ENCODE results near the gene EP400. TPM values are rescaled to one million over a fixed set of nuclear protein-coding genes. Genes with fewer than 3 reads are reported as not detected.
"Not testable (repeated sequence)": the region's sequence is repeated elsewhere in the genome, so short reads cannot be mapped to it uniquely, and the experiment has no call there.

EP400 gene
- total and polyA plus RNA-seq, 9 of the 15 experiments (the other 6 are each of a cell fraction or from before 2014, with no cell fraction given) = 4.5 to 58.0 (median 7.0) TPM

DNA sequence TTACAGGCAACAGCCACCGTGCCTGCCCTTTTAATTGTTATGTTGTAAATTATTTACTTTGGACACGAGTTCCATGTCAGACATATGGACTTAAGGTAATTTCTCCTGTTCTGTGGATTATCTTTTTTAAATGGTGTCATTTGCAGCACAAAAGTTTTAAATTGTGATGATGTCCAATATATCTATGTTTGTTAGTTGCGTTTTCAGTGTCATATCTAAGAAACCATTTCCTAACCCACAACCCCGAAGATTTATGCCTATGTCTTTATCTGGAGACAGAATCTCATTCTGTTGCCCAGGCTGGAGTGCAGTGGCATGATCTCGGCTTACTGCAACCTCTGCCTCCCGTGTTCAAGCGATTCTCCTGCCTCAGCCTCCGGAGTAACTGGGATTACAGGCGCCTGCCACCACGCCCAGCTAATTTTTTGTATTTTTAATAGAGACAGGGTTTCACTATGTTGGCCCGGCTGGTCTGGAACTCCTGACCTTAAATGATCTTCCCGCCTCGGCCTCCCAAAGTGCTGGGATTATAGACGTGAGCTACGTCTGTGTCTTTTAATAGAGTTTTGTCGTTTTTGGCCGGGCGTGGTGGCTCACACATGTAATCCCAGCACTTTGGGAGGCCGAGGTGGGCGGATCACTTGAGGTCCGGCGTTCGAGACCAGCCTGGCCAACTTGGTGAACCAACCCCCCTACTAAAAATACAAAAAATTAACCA is 870 bp upstream of the EP400 start:
- Histone ChIP-seq H3K9ac (ENCODE audit: insufficient read depth in 1 of 2, low read depth in 2 of 2, low read length in 2 of 2) (peak overlapping the region; percentile 29 to 95; a peak in 3 of 4 replicates), H3K4me2 (ENCODE audit: insufficient read depth, low read length) (peak overlapping the region; percentile 79), H3K4me3 (peak overlapping the region; percentile 97), H2AFZ (ENCODE audit: low read depth, low read length) (peak overlapping the region; percentile 97), H3K36me3 (ENCODE audit: control insufficient read depth, insufficient read depth, low read length) (peaks cover 19% of the 10 kb centered on the region; the same call in 2 of the 3 replicates), H3K79me2 (ENCODE audit: control insufficient read depth, insufficient read depth, low read length) (peaks cover 40% of the 10 kb centered on the region), H3K27ac (ENCODE audit: extremely low read depth, low read depth, low read length) (peak overlapping the region; percentile 58), H3K4me1 (replicated peaks in 1 of 2; ENCODE audit: control insufficient read depth in 2 of 2, insufficient read depth in 2 of 2, low read length in 2 of 2) (peaks cover 15 to 47% of the 10 kb centered on the region in 2 experiments)
- BruUV-seq (replicated peaks); ATAC-seq; H3K9me3 ChIP-seq (replicated peaks; ENCODE audit: control insufficient read depth, insufficient read depth, low read depth, low read length); in situ Hi-C loops (cut with MboI); H3K27me3 ChIP-seq (ENCODE audit: control insufficient read depth in 2 of 2, insufficient read depth in 2 of 2, low read length in 2 of 2); DNase-seq (ENCODE audit: extremely low read depth in 1 of 4, low spot score in 3 of 4); H4K20me1 ChIP-seq (replicated peaks; ENCODE audit: control insufficient read depth, insufficient read depth, low read length); H3K9me1 ChIP-seq (ENCODE audit: control insufficient read depth, insufficient read depth, low read length): not testable (repeated sequence)
- intact Hi-C loops (cut with micrococcal nuclease) = loop anchor here (2.0 kb wide), 1 partner anchor 112 kb away; no protein-coding TSS in a partner anchor
- 19% methylated on average over 23 of the region's 23 CpGs for WGBS (ENCODE audit: insufficient coverage, low coverage, missing lambda C conversion rate)
- ChIA-PET CTCF (ENCODE audit: low intra/inter-chr PET ratio) (interaction anchor here (0.7 to 1.2 kb wide), 2 partner anchors 20 to 112 kb away, joined by 4 read pairs; partner anchors contain the start of gene PUS1), POLR2A (interaction anchor here (0.6 to 1.4 kb wide), 2 partner anchors 14 to 180 kb away, joined by 3 to 5 read pairs; no protein-coding TSS in a partner anchor)
- peak; percentile 72 for FAIRE-seq
- TF ChIP-seq CBFA2T3 (IDR thresholded peaks at IDR 0.05) = peak; percentile 26; the same call in 1 of the 2 replicates
- TF ChIP-seq MEIS2 (IDR thresholded peaks at IDR 0.05; ENCODE audit: partially characterized antibody) = peak; percentile 89
- TF ChIP-seq ZNF121 (CRISPR knock-in tag; conservative IDR thresholded peaks at IDR 0.05) = peak; percentile 7; the same call in 1 of the 2 replicates
- peak in 1 of 2 experiments; percentile 67; a peak in 2 of 4 replicates for TF ChIP-seq KDM1A (IDR thresholded peaks at IDR 0.05)
- peak; percentile 16; the same call in 1 of the 2 replicates for TF ChIP-seq CC2D1A (IDR thresholded peaks at IDR 0.05)
- peak; percentile 10; the same call in 1 of the 2 replicates for TF ChIP-seq TAL1 (IDR thresholded peaks at IDR 0.05)
- peak; percentile 74 for TF ChIP-seq ZNF766 (CRISPR knock-in tag; conservative IDR thresholded peaks at IDR 0.05)
- TF ChIP-seq, protein P1, sequence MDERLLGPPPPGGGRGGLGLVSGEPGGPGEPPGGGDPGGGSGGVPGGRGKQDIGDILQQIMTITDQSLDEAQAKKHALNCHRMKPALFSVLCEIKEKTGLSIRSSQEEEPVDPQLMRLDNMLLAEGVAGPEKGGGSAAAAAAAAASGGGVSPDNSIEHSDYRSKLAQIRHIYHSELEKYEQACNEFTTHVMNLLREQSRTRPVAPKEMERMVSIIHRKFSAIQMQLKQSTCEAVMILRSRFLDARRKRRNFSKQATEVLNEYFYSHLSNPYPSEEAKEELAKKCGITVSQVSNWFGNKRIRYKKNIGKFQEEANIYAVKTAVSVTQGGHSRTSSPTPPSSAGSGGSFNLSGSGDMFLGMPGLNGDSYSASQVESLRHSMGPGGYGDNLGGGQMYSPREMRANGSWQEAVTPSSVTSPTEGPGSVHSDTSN (CRISPR knock-in tag; IDR thresholded peaks at IDR 0.05; ENCODE audit: low read depth) = not testable (repeated sequence)
- TF ChIP-seq, protein P1 (tag; conservative IDR thresholded peaks at IDR 0.05; ENCODE audit: low read depth) = peak; percentile 83
- peak; percentile 87 for TF ChIP-seq ADNP (tag; IDR thresholded peaks at IDR 0.05)
- TF ChIP-seq SP1 (CRISPR knock-in tag; IDR thresholded peaks at IDR 0.05) = 0 out of 2 replicates have a peak, but pooled peaks have one; percentile 42
- TF ChIP-seq, protein P2, sequence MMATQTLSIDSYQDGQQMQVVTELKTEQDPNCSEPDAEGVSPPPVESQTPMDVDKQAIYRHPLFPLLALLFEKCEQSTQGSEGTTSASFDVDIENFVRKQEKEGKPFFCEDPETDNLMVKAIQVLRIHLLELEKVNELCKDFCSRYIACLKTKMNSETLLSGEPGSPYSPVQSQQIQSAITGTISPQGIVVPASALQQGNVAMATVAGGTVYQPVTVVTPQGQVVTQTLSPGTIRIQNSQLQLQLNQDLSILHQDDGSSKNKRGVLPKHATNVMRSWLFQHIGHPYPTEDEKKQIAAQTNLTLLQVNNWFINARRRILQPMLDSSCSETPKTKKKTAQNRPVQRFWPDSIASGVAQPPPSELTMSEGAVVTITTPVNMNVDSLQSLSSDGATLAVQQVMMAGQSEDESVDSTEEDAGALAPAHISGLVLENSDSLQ (IDR thresholded peaks at IDR 0.05) = peak; percentile 71
- TF ChIP-seq HES1 (IDR thresholded peaks at IDR 0.05; ENCODE audit: low read depth) = 0 out of 2 replicates have a peak, but pooled peaks have one; percentile 19
